Fibroblast of mammary gland (primary cell): ENCODE results near the gene CXCR5.

Experiments
- DNase-seq: peaks from one replicate; pipeline ENCODE4 v3.0.0-alpha.2; 2010; ENCODE audit warnings: low read depth
- H3K4me3 ChIP-seq: 2 replicates; pipeline ENCODE4 v1.5.1; 2011; ENCODE audit warnings: low read depth, mild to moderate bottlenecking, low read length, moderate library complexity; ENCODE audit not compliant: control insufficient read depth
- TF ChIP-seq, protein P1 (sequence below): conservative IDR thresholded peaks from 2 replicates; pipeline ENCODE4 v1.5.1; 2011; ENCODE audit warnings: low read depth, low read length, inconsistent platforms; ENCODE audit not compliant: control insufficient read depth, insufficient read depth

CXCR5 gene

DNA sequence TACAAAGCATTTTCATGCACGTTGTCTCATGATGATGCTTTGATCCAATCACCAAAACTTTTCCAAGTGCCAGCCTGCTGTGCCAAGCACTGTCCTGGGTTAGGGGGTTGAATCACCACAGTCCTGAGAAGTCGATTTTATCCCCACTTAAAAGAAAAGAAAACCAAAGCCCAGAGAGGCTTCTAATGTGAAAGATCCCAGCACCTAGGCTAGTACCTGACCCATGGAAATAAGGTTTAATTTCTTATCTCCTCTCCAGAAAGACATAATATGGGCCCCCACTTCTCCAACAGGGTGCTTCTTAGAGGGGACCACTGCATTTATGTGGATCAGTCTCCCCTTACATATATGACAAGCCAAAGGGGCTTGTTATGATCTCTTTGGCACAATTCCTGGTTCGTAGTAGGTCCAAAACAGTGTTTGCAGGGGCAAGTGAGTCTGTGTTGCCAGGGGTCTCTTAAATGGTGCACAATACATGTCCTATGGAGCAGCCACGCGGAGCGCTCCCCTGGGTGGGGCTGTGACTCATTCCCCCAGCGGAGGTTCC, 43.9 kb downstream of the CXCR5 start:
- TF ChIP-seq, protein P1, sequence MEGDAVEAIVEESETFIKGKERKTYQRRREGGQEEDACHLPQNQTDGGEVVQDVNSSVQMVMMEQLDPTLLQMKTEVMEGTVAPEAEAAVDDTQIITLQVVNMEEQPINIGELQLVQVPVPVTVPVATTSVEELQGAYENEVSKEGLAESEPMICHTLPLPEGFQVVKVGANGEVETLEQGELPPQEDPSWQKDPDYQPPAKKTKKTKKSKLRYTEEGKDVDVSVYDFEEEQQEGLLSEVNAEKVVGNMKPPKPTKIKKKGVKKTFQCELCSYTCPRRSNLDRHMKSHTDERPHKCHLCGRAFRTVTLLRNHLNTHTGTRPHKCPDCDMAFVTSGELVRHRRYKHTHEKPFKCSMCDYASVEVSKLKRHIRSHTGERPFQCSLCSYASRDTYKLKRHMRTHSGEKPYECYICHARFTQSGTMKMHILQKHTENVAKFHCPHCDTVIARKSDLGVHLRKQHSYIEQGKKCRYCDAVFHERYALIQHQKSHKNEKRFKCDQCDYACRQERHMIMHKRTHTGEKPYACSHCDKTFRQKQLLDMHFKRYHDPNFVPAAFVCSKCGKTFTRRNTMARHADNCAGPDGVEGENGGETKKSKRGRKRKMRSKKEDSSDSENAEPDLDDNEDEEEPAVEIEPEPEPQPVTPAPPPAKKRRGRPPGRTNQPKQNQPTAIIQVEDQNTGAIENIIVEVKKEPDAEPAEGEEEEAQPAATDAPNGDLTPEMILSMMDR: no peak
- H3K4me3 ChIP-seq: peak overlapping the region; percentile 14
- no peak for DNase-seq

DNA sequence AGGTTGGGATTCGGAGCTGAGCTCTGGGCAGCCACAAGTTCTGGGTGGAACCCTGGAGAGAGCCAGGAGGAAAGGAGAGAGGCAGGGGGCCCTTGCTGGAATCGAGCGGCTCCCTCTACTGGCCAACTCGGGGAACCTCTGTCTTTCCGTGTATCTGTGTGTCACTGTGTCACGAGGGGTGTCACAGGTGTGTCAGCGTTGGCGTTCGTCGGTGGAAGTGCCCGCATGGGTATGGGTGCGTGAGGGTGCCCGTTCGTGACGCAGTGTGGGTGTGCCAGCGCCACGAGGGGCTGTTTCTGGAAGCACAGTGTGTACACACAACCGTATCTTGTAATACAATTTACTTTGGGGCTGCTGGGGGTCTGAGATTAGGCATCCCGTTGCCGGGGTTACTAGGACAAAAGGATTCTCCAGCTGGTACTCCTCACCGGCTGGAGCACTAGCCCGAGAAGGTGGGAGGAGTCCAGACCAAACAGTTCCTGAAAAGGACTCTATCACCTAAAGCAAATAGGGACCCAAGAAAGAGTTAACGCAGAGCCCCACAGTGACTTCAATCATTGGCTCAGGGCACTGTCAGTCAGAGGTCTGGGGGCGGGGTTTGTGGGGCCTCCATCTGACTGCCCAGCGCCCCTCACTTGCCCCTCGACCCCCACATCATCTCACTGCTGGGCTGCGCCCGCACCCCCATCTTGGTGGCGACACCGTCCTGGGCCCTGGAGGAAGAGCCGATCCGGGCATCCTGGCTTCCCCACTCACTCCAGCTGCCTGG, 44.6 kb downstream of the CXCR5 start:
- TF ChIP-seq, protein P1: peak; percentile 94
- DNase-seq: peak; percentile 95

DNA sequence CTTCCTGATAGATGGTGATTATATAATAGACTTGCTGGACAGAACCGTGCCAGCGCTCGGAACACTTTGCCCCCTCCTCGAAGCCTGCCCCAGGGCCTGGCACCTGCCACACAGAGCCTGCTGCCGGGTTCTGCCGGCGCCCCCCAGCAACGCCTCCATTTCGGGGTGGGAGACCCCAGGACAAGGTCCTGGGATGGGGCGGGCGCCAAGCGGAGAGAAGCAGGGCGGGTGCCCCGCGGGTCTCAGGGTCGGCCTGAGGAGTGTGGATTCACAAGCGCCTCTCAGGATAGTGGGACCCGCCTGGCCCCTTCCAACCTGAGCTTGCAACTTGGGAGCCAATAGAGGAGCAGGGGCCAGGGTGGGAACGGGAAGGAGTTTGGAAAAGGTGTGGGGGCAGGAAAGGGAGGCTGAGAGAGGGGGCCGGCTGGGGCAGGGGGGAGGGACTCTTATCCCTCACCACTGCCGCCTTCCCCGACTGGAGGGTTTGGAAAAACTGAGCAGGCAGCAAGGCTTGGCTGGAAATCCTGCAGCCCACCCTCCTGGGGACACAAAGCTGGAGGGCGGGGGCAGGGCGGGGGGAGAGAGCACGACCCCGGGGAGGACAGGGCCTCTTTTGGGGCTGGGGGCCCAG, 45.3 kb downstream of the CXCR5 start:
- TF ChIP-seq, protein P1: no peak

More for the DNA sequence above, 44.6 kb downstream of the CXCR5 start:
- H3K4me3 ChIP-seq: peak overlapping the region; percentile 70

DNA sequence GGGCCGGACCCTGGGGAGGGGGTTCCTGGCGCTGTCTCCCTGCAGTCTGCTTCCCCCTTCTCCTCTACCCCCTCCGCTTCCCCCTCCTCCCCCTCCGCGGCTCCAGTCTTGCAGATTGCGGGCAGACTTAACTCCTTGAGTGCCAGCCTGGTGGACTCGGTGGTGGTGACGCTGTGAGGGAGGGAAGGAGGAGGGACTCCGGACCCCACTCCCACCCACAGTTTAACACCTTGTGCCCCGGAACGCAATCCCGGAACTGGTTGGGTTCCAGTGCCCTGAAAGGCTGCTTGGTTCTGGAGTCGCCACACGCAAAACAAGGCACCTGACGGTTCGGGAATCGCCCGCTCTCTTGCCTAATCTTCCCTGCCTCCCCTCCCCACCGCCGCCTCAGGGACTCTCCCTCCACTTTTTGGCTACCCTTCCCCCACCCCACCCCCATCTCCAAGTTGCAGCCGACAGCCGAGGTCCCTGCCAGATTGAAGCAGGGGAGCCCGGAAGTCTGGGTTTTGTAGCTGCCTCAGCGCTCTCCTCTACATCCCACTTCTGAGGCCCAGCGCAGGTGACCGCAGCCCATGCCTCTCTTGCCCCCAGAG, 45.9 kb downstream of the CXCR5 start:
- H3K4me3 ChIP-seq: peak overlapping the region; percentile 70
- TF ChIP-seq, protein P1: no peak
- DNase-seq: peak; percentile 71

More for the DNA sequence above, 45.3 kb downstream of the CXCR5 start:
- peak; percentile 47 for DNase-seq
- H3K4me3 ChIP-seq: peak overlapping the region; percentile 70

DNA sequence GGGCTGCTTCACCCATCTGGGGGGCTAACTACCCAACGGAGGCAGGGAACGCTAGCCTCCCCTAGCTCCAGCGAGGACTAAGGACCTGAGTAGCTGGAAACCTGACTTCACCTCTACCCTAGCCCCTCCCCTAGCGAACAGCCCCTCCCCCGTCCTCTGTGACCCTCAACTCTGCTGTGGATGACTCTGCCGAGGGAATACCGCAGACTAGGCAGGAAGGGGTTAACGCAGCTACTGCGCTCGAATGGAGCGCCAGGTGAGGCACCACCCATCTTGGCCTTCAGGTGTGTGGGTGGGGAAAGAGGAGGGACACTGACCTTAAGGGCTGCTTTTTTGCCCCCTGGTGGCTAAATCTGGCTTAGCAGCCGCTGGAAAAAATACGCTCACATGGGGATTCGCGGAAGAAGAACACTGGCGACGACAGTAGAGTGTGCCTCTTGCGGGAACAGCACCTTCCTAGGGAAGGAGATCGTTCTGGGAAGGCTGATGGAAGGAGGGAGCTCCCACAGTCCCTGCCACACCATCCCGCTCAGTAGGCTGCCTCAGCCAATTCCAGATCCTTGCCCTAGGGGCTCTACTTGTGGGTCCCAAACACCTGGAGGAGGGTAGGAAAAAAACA, 46.5 kb downstream of the CXCR5 start:
- DNase-seq: peak; percentile 68
- TF ChIP-seq, protein P1: peak; percentile 93
- H3K4me3 ChIP-seq: peak overlapping the region; percentile 70

DNA sequence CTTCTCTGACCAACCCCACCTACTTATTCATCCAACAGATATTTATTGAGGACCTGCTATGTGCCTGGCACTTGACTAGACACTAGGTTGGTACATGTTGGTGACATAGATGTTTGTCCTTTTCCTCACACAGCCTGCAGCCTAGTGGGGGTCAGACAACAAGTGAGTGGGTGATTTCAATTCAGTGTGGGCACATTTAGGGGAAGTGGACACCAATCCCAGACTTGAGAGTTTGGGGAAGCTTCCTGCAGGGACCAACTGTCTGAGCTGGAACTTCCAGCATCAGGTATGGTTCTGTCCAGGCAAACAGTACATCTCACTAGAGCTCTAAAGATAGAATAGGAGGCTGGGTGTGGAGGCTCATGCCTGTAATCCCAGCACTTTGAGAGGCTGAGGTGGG, 47.9 kb downstream of the CXCR5 start:
- no peak for DNase-seq
- TF ChIP-seq, protein P1: no peak
- no peak overlapping the region for H3K4me3 ChIP-seq
